Lower leg skin (tissue), 3 donors: ENCODE results near the gene ZNF619.

Experiments
- CTCF ChIP-seq, 3 donors: fragments of 450-650 bp; IDR thresholded peaks; one replicate each; pipeline ENCODE4 v1.5.1; 2016; ENCODE audit warnings: antibody characterized with exemption in 3 of 3, mild to moderate bottlenecking in 3 of 3, moderate library complexity in 2 of 3
- POLR2A ChIP-seq, 2 donors: fragments of 450-650 bp; IDR thresholded peaks; one replicate each; pipeline ENCODE4 v1.6.1; 2016 to 2017; ENCODE audit warnings: antibody characterized with exemption in 2 of 2, mild to moderate bottlenecking in 1 of 2, moderate library complexity in 1 of 2

GRCh38 chr3:40524222-40524567, 47.3 kb downstream of the ZNF619 start:
- no peak for TF ChIP-seq CTCF (IDR thresholded peaks at IDR 0.05)
- no peak for TF ChIP-seq POLR2A (IDR thresholded peaks at IDR 0.05)
